Keratinocyte (primary cell): ENCODE results near the gene MAD1L1. TPM values are rescaled to one million over a fixed set of nuclear protein-coding genes. Genes with fewer than 3 reads are reported as not detected.

Experiments used
- DNase-seq: peaks from one replicate; pipeline ENCODE4 v3.0.0-alpha.2; 2011; ENCODE audit warnings: low read depth, missing footprints, low spot score
- FAIRE-seq: peaks from 2 replicates; lab custom pipeline; 2011; peaks lifted over from hg19 to GRCh38; lab: Jason Lieb, UNC
- H2AFZ ChIP-seq: 2 replicates; pipeline ENCODE4 v1.6.0; 2012; ENCODE audit warnings: low read length, control low read depth, inconsistent platforms; ENCODE audit not compliant: control insufficient read depth
- H3K27ac ChIP-seq: 2 replicates; pipeline ENCODE4 v1.5.1; 2011; ENCODE audit warnings: low read length; ENCODE audit not compliant: control insufficient read depth, insufficient read depth
- H3K27me3 ChIP-seq: 3 replicates; pipeline ENCODE4 v1.6.0; 2011; ENCODE audit warnings: low read length; ENCODE audit not compliant: control insufficient read depth, insufficient read depth; ENCODE audit errors: extremely low read depth
- H3K36me3 ChIP-seq, 2 experiments: 2 replicates in 1 of 2; 3 replicates in 1 of 2; pipeline ENCODE4 v1.5.1; 2011; ENCODE audit warnings: low read length in 2 of 2, mild to moderate bottlenecking in 1 of 2; ENCODE audit not compliant: control insufficient read depth in 2 of 2, insufficient read depth in 2 of 2; ENCODE audit errors: extremely low read depth in 1 of 2
- H3K4me1 ChIP-seq: 3 replicates; pipeline ENCODE4 v1.5.1; 2011; ENCODE audit warnings: low read length; ENCODE audit not compliant: control insufficient read depth, insufficient read depth; ENCODE audit errors: extremely low read depth
- H3K4me2 ChIP-seq: 3 replicates; pipeline ENCODE4 v1.6.0; 2011; ENCODE audit warnings: low read depth, low read length; ENCODE audit not compliant: control insufficient read depth, insufficient read depth; ENCODE audit errors: extremely low read depth
- H3K4me3 ChIP-seq, 3 experiments: fragments of 200-600 bp in 1 of 3; sonication (generic) in 1 of 3; 2 replicates in 2 of 3; 3 replicates in 1 of 3; pipeline ENCODE4 v1.5.1; 2011 to 2016; ENCODE audit warnings: low read length in 3 of 3, mild to moderate bottlenecking in 3 of 3, control low read depth in 2 of 3, inconsistent platforms in 1 of 3, low read depth in 1 of 3, mixed read lengths in 1 of 3, mixed run types in 1 of 3, moderate library complexity in 1 of 3; ENCODE audit not compliant: control insufficient read depth in 2 of 3, insufficient read depth in 2 of 3; ENCODE audit errors: extremely low read depth in 1 of 3
- H3K79me2 ChIP-seq: 2 replicates; pipeline ENCODE4 v1.6.0; 2012; ENCODE audit warnings: low read length; ENCODE audit not compliant: control insufficient read depth, insufficient read depth
- H3K9ac ChIP-seq: 3 replicates; pipeline ENCODE4 v1.6.0; 2011; ENCODE audit warnings: low read length; ENCODE audit not compliant: control insufficient read depth, insufficient read depth; ENCODE audit errors: extremely low read depth
- H3K9me1 ChIP-seq: 3 replicates; pipeline ENCODE4 v1.6.0; 2011; ENCODE audit warnings: low read length; ENCODE audit not compliant: control insufficient read depth, insufficient read depth; ENCODE audit errors: extremely low read depth
- H3K9me3 ChIP-seq: 2 replicates; pipeline ENCODE4 v1.5.1; 2012; ENCODE audit warnings: low read depth, low read length; ENCODE audit not compliant: control insufficient read depth
- H4K20me1 ChIP-seq: 3 replicates; pipeline ENCODE4 v1.6.0; 2011; ENCODE audit warnings: low read length; ENCODE audit not compliant: control insufficient read depth, insufficient read depth; ENCODE audit errors: extremely low read depth
- EZH2 ChIP-seq: IDR thresholded peaks from one replicate; pipeline ENCODE4 v1.6.1; 2012; ENCODE audit warnings: inconsistent platforms, mild to moderate bottlenecking, low read length, moderate library complexity
- dilution Hi-C: fragments of 300-500 bp; cut with MboI; formaldehyde crosslinking; loops from one replicate; pipeline ENCODE4 v1.7.0; 2020; ENCODE audit warnings: low sequenced_read_pairs; ENCODE audit not compliant: extremely low pct_ligation_motif_present
- polyA plus RNA-seq, 5 experiments: library from polyadenylated mRNA; depleted of rRNA in 3 of 5; stranded (reverse) in 3 of 5; stranded (forward) in 1 of 5; unstranded in 1 of 5; fragments of >200 nt; gene quantifications; 1 replicate in 1 of 5; 2 replicates in 3 of 5; 3 replicates in 1 of 5; pipeline versions ENCODE4 v1.2.1 to v1.2.3, GENCODE V29; 2011 to 2012; ENCODE audit warnings: missing spikeins in 2 of 5, low read depth in 1 of 5, low replicate concordance in 1 of 5
- TF ChIP-seq, protein P1 (sequence below), 3 experiments: IDR thresholded peaks in 1 of 3; conservative IDR thresholded peaks in 1 of 3; optimal IDR thresholded peaks in 1 of 3; 2 replicates in 2 of 3; 3 replicates in 1 of 3; pipeline versions ENCODE3 to v1.5.1; 2011; ENCODE audit warnings: low read length in 3 of 3, mild to moderate bottlenecking in 3 of 3, moderate library complexity in 2 of 3, control low read depth in 1 of 3, inconsistent platforms in 1 of 3; ENCODE audit not compliant: insufficient read depth in 2 of 3; ENCODE audit errors: extremely low read depth in 1 of 3

Gene MAD1L1
- polyA plus RNA-seq, 1 donor (not counting 4 experiments of a cell fraction or from before 2014, with no cell fraction given) = 18.0 TPM

DNA sequence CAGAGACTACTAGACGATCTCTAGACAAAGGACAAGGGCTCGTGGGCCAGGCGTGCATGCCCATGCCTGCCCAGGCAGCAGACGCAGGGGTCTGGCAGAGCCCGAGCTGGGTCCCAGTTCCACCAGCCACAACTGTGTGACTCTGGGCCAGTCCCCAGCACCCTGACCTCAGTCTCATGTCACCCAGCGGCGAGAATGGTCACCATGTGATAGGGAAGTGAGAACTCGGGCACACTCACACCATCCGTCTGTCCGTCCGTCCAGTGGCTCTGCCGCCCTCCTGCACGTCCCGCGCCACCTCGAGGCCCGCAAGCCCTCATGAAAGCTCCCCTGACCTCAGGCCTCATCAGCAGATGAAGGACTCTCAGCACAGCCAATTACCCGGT is 282.7 kb downstream of the MAD1L1 start:
- no peaks in the 10 kb centered on the region for H3K9me1 ChIP-seq
- no peak overlapping the region for H3K27ac ChIP-seq
- no peaks in the 10 kb centered on the region for H3K9me3 ChIP-seq
- dilution Hi-C loops = no loop called here
- FAIRE-seq (no peak), DNase-seq (no peak)
- H3K4me3 ChIP-seq = no peak overlapping the region
- H3K4me1 ChIP-seq = no peaks in the 10 kb centered on the region
- H3K27me3 ChIP-seq = no peaks in the 10 kb centered on the region
- no peak overlapping the region for H2AFZ ChIP-seq
- no peak overlapping the region for H3K9ac ChIP-seq
- no peaks in the 10 kb centered on the region for H4K20me1 ChIP-seq
- H3K79me2 ChIP-seq = no peaks in the 10 kb centered on the region
- TF ChIP-seq, protein P1, sequence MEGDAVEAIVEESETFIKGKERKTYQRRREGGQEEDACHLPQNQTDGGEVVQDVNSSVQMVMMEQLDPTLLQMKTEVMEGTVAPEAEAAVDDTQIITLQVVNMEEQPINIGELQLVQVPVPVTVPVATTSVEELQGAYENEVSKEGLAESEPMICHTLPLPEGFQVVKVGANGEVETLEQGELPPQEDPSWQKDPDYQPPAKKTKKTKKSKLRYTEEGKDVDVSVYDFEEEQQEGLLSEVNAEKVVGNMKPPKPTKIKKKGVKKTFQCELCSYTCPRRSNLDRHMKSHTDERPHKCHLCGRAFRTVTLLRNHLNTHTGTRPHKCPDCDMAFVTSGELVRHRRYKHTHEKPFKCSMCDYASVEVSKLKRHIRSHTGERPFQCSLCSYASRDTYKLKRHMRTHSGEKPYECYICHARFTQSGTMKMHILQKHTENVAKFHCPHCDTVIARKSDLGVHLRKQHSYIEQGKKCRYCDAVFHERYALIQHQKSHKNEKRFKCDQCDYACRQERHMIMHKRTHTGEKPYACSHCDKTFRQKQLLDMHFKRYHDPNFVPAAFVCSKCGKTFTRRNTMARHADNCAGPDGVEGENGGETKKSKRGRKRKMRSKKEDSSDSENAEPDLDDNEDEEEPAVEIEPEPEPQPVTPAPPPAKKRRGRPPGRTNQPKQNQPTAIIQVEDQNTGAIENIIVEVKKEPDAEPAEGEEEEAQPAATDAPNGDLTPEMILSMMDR (optimal IDR thresholded peaks at IDR 0.05 in 1 of 3, IDR thresholded peaks at IDR 0.05 in 1 of 3, conservative IDR thresholded peaks at IDR 0.05 in 1 of 3; ENCODE audit: extremely low read depth in 1 of 3, insufficient read depth in 2 of 3, low read length in 3 of 3) = no peak
- no peak for TF ChIP-seq EZH2
- H3K36me3 ChIP-seq = peaks cover 0 to 6% of the 10 kb centered on the region in 2 experiments
- no peak overlapping the region for H3K4me2 ChIP-seq

DNA sequence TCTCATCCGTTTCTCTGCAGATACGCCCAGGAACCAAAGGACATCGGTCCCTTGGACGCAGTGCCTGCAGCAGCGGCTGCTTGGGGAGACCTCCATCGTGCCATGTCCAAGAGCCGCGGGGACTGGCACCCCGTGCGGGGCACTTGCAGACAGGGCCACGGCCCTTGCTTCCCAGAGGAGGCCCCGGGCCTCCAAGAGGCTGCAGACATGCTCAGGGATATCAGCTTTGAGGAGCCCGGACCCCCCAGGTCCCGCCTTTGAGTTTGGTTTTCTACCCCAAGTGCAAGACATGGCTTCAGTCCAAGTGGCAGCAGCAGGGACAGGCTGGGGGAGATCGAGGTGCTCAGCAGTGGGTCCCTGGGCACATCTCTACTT is 283.1 kb downstream of the MAD1L1 start:
- no peak overlapping the region for H3K27ac ChIP-seq
- no peak for TF ChIP-seq EZH2
- TF ChIP-seq, protein P1 (optimal IDR thresholded peaks at IDR 0.05 in 1 of 3, IDR thresholded peaks at IDR 0.05 in 1 of 3, conservative IDR thresholded peaks at IDR 0.05 in 1 of 3; ENCODE audit: extremely low read depth in 1 of 3, insufficient read depth in 2 of 3, low read length in 3 of 3) = no peak
- H3K9me3 ChIP-seq = no peaks in the 10 kb centered on the region
- dilution Hi-C loops = no loop called here
- DNase-seq = no peak
- H4K20me1 ChIP-seq = no peaks in the 10 kb centered on the region
- no peaks in the 10 kb centered on the region for H3K27me3 ChIP-seq
- H3K9ac ChIP-seq = no peak overlapping the region
- no peak overlapping the region for H3K4me2 ChIP-seq
- peaks cover 0 to 7% of the 10 kb centered on the region in 2 experiments for H3K36me3 ChIP-seq
- H2AFZ ChIP-seq = no peak overlapping the region
- FAIRE-seq = no peak
- no peak overlapping the region for H3K4me3 ChIP-seq
- no peaks in the 10 kb centered on the region for H3K9me1 ChIP-seq
- H3K79me2 ChIP-seq = no peaks in the 10 kb centered on the region
- no peaks in the 10 kb centered on the region for H3K4me1 ChIP-seq
